HL-60 (cell line): Measurements from ENCODE around the gene NRAP.

Source experiments
- GABPA ChIP-seq: IDR thresholded peaks from 2 replicates; pipeline ENCODE4 v1.6.1; 2012; ENCODE audit warnings: low read depth
- POLR2AphosphoS5 ChIP-seq: IDR thresholded peaks from 2 replicates; pipeline ENCODE4 v1.6.1; 2012; ENCODE audit warnings: low read depth
- TF ChIP-seq, protein P1 (sequence below): IDR thresholded peaks from one replicate; pipeline ENCODE4 v1.5.1; 2011; ENCODE audit warnings: low read length, control low read depth, inconsistent platforms; ENCODE audit not compliant: insufficient read depth
- TF ChIP-seq, protein P2 (sequence below): IDR thresholded peaks from 2 replicates; pipeline ENCODE4 v1.6.1; 2012; ENCODE audit warnings: low read depth; ENCODE audit not compliant: insufficient replicate concordance

DNA sequence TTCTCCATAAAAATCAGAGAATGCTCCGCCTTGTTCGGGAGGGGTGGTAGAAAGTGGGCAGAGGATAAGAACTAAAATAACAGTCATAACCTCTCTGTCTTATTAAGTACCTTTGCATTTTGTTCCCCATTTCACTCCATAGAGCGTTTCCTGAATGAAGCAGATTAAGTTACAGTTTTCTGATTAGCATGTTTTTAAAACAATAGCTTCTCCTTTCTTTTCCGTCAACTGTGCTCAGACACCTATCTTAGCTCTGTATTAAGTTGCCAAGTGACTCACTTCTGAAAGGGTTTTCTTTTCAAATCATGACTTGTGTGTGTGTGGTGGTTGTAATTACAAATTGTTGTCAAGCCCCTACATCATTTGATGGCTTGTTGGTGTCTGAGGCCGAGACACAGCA lies 109.6 kb downstream of the NRAP start:
- TF ChIP-seq, protein P1, sequence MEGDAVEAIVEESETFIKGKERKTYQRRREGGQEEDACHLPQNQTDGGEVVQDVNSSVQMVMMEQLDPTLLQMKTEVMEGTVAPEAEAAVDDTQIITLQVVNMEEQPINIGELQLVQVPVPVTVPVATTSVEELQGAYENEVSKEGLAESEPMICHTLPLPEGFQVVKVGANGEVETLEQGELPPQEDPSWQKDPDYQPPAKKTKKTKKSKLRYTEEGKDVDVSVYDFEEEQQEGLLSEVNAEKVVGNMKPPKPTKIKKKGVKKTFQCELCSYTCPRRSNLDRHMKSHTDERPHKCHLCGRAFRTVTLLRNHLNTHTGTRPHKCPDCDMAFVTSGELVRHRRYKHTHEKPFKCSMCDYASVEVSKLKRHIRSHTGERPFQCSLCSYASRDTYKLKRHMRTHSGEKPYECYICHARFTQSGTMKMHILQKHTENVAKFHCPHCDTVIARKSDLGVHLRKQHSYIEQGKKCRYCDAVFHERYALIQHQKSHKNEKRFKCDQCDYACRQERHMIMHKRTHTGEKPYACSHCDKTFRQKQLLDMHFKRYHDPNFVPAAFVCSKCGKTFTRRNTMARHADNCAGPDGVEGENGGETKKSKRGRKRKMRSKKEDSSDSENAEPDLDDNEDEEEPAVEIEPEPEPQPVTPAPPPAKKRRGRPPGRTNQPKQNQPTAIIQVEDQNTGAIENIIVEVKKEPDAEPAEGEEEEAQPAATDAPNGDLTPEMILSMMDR = no peak
- TF ChIP-seq POLR2AphosphoS5 = no peak
- TF ChIP-seq, protein P2, sequence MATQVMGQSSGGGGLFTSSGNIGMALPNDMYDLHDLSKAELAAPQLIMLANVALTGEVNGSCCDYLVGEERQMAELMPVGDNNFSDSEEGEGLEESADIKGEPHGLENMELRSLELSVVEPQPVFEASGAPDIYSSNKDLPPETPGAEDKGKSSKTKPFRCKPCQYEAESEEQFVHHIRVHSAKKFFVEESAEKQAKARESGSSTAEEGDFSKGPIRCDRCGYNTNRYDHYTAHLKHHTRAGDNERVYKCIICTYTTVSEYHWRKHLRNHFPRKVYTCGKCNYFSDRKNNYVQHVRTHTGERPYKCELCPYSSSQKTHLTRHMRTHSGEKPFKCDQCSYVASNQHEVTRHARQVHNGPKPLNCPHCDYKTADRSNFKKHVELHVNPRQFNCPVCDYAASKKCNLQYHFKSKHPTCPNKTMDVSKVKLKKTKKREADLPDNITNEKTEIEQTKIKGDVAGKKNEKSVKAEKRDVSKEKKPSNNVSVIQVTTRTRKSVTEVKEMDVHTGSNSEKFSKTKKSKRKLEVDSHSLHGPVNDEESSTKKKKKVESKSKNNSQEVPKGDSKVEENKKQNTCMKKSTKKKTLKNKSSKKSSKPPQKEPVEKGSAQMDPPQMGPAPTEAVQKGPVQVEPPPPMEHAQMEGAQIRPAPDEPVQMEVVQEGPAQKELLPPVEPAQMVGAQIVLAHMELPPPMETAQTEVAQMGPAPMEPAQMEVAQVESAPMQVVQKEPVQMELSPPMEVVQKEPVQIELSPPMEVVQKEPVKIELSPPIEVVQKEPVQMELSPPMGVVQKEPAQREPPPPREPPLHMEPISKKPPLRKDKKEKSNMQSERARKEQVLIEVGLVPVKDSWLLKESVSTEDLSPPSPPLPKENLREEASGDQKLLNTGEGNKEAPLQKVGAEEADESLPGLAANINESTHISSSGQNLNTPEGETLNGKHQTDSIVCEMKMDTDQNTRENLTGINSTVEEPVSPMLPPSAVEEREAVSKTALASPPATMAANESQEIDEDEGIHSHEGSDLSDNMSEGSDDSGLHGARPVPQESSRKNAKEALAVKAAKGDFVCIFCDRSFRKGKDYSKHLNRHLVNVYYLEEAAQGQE = no peak
- no peak for TF ChIP-seq GABPA
